Inferior parietal cortex (tissue), 1 donor: Measurements from ENCODE around the gene PEPD.
A peak's percentile ranks its signal among the peaks of the same experiment; 100 is the strongest.

Experiments
- DNase-seq: peaks from one replicate; pipeline ENCODE4 v3.0.0-alpha.2; 2016; ENCODE audit errors: extremely low spot score

Gene PEPD

GRCh38 chr19:33438987-33439781, 82.4 kb downstream of the PEPD start:
- no peak for DNase-seq

- peak; percentile 34 for DNase-seq
These were observed 83.5 kb downstream of the PEPD start for GRCh38 chr19:33437821-33438671.

DNA sequence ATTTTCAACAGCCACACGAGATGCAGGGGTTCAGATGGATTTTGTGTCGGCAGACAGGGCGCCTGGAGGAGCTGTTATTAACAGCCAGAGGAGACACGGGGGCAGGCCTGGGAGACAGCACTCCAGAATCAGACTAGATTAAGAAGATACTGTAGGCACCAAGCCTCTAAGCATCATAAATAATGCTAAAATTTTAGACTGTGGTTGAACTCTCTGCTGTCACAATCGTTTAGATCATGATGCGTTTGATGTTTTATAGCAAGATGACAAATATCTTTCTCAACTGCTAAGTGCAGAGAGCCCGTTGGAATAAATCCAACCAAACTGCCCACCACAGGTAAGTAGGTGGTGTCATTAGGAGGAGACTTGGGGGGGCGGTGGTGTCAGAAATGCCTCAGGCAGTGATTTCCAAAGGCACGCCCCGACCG, 84.2 kb downstream of the PEPD start:
- DNase-seq, result no peak

DNA sequence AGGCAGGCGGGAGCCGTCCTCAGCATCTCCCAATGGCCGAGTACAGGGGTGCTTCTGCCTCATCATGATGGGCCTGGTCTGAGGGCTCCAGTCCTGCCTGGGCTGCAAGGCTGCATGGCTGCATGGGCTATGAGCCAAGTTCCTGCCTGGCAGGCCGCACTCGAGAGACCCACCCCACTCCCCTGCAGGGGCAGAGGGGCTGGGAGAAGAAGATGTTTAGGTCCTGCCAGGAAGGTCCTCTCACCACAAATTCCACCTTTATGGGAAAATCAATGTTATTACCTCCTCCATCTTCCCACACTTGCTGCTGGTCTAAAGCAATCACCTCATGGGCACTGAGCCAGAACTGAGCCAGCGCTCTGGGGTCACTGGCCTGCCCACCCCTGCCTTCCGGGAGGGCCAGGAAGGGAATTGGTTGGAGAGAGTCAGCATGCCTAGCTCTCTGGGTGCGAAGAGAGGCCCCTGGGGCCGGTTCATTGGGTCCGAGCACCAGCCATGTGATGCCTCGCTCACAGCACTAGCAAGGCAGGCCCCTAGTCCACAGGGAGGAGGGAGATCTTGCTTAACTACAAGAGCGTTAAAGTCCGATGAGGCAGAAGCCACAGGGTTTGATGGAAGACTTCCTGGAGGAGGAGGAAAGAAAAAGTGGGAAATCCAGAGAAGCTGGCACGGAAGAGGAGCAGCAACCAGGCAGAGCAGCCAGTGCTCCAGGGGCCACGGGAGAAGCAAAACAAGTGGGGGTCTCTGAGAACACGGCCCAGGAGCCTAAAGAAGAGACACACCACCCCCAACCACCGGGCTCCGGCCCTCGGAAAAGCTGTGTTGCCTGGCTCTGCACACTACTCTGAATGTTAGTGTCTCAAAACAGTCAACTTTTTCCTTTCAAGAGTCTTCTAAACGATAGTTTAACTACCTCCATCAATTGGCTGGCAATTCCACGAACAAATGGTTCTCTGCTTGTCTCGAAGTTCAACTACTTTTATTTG, 84.9 kb downstream of the PEPD start:
- no peak for DNase-seq

DNA sequence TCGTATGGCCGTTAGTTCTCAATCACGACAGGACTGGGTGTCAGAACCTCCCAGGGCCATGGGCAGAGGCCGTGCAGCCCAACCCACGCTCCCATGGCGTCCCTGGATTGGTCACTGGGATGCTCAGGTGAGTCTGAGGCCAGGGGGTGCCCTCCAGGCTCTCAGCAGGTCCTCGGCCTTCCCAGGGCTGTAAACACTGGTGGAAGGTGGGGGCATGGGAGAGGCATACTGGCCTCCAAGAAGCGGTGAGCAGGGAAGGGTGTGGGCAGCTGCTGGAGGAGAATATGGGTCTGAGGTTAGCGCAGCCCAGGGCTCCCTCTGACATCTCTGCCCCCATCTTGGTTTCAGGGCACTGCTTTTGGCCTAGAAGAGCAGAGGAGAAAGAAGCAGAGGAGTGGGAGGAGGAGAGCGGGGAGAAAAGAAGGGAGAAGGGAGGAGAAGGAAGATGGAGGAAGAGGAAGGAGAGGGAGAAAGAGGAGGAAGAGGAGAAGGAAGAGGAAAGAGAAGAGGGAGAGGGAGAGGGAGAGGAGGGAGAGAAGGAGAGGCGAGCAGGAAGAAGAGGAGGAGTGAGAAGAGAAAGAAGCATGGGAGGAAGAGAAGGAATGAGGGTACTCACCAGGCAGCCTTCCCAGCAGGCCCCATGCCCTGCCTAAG, 85.8 kb downstream of the PEPD start:
- DNase-seq, result no peak

GRCh38 chr19:33434886-33435705, 86.5 kb downstream of the PEPD start:
- DNase-seq, result no peak

- no peak for DNase-seq
These were observed 87.3 kb downstream of the PEPD start for GRCh38 chr19:33434069-33434885.

DNA sequence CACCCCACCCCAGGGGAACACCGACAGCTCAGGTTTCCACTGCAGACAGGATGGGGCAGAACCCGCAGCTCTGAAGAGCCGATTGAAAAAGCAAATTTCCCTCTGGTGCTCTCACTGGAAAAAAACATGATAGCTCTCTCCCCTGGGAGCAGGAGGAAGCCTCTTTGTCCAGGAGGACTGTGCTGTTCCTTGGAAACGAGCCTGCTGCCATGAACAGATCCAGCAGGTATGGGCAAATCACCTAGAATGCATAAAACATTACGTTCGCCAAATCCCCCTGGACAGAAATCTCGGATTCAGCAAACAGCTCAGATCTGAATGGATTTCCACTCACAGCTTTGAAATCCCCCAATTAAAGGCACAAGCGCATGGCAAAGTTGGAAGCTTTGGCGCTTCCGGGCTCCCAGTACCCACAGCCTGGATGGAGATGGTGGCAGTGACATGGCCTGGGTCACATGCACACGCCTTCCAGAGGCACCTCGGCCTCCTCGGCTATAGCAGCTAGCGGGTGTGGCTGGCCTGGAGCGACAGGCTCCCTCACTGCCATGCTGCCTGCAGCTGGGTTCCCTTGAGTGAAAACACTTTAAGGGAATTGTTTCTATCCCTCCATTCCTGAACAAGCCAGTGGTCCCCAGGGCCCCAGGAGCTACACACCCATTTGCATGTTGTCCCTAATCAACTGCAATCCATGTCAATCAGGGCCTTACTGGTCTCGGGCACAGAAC, 89.0 kb downstream of the PEPD start:
- no peak for DNase-seq

DNA sequence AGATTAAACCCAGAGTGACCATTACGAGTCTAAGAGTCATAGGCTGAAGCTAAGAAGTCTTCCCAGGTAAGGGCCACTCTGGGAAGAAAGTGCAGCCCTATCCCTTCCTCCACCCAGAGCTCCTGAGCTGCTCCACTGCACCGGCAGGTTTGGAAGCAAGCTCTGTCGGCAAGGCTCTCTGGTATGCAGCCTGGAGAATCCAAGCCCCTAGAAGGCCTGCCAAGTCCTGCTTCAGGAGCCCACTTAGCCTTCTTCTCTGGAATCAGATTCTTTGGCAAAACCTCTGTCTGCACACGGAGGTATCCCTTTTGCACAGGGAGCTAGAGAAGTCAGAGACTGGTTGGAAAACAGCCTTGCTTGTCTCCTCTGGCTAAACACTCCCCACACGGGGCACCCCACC, 89.6 kb downstream of the PEPD start:
- no peak for DNase-seq

DNA sequence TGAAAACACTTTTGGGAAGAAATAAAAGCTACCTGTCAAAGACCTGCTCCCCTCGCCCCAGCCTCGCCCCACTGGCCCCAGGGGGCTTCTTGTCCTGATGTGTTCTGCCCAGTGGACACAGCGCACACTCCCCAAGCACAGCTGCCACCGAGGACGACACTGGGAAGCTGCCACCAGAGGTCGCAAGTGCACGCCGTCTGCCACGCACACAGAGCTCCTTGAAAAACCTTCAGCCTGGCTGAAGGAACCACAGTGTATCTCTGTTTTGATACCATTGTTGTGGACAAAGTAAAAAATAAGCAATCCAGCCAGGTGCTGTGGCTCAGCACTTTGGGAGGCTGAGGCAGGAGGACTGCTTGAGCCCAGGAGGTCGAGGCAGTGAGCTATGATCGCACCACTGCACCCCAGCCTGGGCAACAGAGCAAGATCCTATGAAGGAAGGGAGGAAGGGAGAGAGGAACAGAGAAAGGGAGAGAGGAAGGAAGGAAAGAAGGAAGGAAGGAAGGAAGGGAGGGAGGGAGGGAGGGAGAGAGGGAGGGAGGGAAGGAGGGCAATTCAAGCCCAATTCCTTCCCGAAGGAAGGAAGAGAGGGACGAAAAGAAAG, 90.8 kb downstream of the PEPD start:
- peak; percentile 79 for DNase-seq

- DNase-seq, result no peak
These were observed 91.5 kb downstream of the PEPD start for GRCh38 chr19:33429891-33430673.

GRCh38 chr19:33428627-33429125, 92.9 kb downstream of the PEPD start:
- no peak for DNase-seq

- no peak for DNase-seq
These were observed 93.6 kb downstream of the PEPD start for GRCh38 chr19:33427801-33428626.

DNA sequence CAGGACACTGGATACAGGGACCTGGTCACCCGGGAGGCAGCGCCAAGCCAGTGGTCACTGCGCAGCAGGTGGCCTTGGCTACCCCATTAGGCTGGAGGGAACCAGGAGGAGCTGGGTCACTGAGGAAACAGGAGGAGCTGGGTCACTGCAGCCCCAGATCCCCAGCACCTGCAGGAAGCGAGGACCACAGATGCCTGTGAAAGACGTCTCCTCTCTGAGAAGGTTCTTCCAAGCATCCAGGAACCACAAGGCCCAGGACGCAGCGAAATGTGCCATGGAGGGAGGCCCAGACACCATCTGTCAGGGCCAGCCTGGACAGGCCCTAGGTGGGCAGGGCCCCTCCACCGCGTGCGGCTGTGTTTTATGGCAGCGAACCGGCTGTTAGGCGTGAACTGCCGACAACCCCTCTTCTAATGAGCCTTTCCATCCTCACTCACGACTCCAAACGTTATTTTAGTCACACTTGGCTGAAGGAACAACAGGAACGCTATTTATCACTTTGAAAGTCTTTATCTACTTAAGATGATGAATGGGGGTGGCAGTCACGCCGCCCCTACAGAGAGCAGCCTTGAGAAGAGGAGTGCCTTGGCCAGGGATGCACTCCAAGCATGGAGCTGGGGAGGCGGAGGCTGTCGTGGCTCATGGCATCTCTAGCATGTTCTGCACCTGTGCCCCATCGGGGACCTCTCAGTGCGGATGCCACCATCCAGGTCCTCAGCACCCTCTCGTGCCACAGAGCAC, 94.8 kb downstream of the PEPD start:
- no peak for DNase-seq

- no peak for DNase-seq
These were observed 97.4 kb downstream of the PEPD start for GRCh38 chr19:33424181-33424580.
